Body of pancreas (tissue), 4 donors: ENCODE data around the gene MYL5.

Experiments
- POLR2A ChIP-seq, 3 donors: fragments of 450-650 bp; IDR thresholded peaks; one replicate each; pipeline ENCODE4 v1.6.1; 2016; ENCODE audit warnings: antibody characterized with exemption in 3 of 3, mild to moderate bottlenecking in 2 of 3
- TF ChIP-seq, protein P1 (sequence below), 7 experiments: fragments of 450-650 bp in 4 of 7; fragments of 200-600 bp in 3 of 7; sonication (generic) in 3 of 7; IDR thresholded peaks; one replicate each; pipeline ENCODE4 v1.5.1; 2016 to 2019; ENCODE audit warnings: antibody characterized with exemption in 7 of 7

DNA sequence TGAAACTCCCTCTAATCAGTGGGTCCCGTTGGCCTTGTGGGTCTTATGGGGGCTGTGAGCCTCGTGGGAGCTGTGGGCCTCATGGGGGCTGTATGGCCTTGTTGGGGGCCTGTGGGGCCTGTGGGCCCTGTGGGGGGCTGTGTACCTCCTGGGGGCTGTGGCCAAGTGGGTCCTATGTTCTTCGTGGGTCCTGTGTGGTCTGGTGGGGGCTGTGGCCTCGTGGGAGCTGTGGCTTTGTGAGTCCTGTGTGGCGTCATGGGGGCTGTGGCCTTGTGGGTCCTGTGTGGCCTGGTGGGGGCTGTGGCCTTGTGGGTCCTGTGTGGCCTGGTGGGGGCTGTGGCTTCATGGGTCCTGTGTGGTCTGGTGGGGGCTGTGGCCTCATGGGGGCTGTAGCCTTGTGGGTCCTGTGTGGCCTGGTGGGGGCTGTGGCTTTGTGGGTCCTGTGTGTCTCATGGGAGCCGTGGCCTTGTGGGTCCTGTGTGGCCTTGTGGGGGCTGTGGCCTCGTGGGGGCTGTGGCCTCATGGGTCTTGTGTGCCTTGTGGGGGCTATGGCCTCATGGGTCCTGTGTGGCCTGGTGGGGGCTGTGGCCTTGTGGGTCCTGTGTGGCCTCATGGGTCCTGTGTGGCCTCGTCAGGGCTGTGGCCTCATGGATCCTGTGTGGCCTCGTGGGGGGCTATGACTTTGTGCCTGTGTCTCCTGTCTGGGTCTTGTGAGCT lies 38.7 kb downstream of the MYL5 start:
- TF ChIP-seq, protein P1, sequence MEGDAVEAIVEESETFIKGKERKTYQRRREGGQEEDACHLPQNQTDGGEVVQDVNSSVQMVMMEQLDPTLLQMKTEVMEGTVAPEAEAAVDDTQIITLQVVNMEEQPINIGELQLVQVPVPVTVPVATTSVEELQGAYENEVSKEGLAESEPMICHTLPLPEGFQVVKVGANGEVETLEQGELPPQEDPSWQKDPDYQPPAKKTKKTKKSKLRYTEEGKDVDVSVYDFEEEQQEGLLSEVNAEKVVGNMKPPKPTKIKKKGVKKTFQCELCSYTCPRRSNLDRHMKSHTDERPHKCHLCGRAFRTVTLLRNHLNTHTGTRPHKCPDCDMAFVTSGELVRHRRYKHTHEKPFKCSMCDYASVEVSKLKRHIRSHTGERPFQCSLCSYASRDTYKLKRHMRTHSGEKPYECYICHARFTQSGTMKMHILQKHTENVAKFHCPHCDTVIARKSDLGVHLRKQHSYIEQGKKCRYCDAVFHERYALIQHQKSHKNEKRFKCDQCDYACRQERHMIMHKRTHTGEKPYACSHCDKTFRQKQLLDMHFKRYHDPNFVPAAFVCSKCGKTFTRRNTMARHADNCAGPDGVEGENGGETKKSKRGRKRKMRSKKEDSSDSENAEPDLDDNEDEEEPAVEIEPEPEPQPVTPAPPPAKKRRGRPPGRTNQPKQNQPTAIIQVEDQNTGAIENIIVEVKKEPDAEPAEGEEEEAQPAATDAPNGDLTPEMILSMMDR (IDR thresholded peaks at IDR 0.05): no peak
- TF ChIP-seq POLR2A (IDR thresholded peaks at IDR 0.05): no peak
